A549 (cell line): ENCODE results near the gene MAD1L1. TPM values are rescaled to one million over a fixed set of nuclear protein-coding genes. Genes with fewer than 3 reads are reported as not detected.

Experiments
- ATAC-seq, 2 experiments: fragments of 200-7000 bp in 1 of 2; fragments of >200 bp in 1 of 2; cut with Nextera tagmentation in 1 of 2; cut with Tn5 transposase in 1 of 2; 3 replicates each; pipeline versions ENCODE4 v1.8.0 to v1.9.1; 2018 to 2020; ENCODE audit warnings: mild to moderate bottlenecking in 1 of 2, moderate library complexity in 1 of 2
- CTCF ChIA-PET: fragments of 300-600 bp; sonication (Branson Sonifier 250); formaldehyde crosslinking; extraction: SDS; loops from one replicate; lab custom pipeline; 2021; ENCODE audit warnings: antibody characterized with exemption, inconsistent platforms; lab: Yijun Ruan, JAX
- POLR2A ChIA-PET: fragments of 350-600 bp; formaldehyde crosslinking; extraction: SDS; loops from one replicate; lab custom pipeline; 2021; ENCODE audit warnings: antibody characterized with exemption, inconsistent platforms; lab: Yijun Ruan, JAX
- DNase-seq, 2 experiments: peaks; one replicate each; pipeline versions ENCODE4 v3.0.0 to v3.0.0-alpha.2; 2011 to 2016; ENCODE audit warnings: low read depth in 1 of 2, low spot score in 1 of 2
- FAIRE-seq: peaks from 2 replicates; lab custom pipeline; 2011; peaks lifted over from hg19 to GRCh38; lab: Jason Lieb, UNC
- H3K27ac ChIP-seq, 2 experiments: fragments of >200 bp; sonication (Bioruptor Twin); formaldehyde crosslinking; 3 replicates each; pipeline ENCODE4 v1.5.1; 2016 to 2017
- H3K4me1 ChIP-seq: fragments of >200 bp; sonication (Bioruptor Twin); formaldehyde crosslinking; 3 replicates; pipeline ENCODE4 v1.6.1; 2016
- H3K4me2 ChIP-seq: fragments of >200 bp; sonication (Bioruptor Twin); formaldehyde crosslinking; 3 replicates; pipeline ENCODE4 v1.6.1; 2016
- H3K4me3 ChIP-seq: fragments of >200 bp; sonication (Bioruptor Twin); formaldehyde crosslinking; 3 replicates; pipeline ENCODE4 v1.5.1; 2016
- H3K9me3 ChIP-seq: fragments of >200 bp; sonication (Bioruptor Twin); formaldehyde crosslinking; 3 replicates; pipeline ENCODE4 v1.6.1; 2016
- CBX2 ChIP-seq: fragments of 200-600 bp; sonication (generic); IDR thresholded peaks from 2 replicates; pipeline ENCODE4 v1.6.1; 2016; ENCODE audit warnings: low read depth, mild to moderate bottlenecking, borderline replicate concordance
- CHD2 ChIP-seq: fragments of 150-350 bp; IDR thresholded peaks from 2 replicates; pipeline ENCODE4 v1.6.1; 2014; ENCODE audit warnings: low read length; ENCODE audit not compliant: partially characterized antibody
- CHD4 ChIP-seq: fragments of 200-600 bp; sonication (generic); IDR thresholded peaks from 2 replicates; pipeline ENCODE4 v1.6.1; 2016; ENCODE audit warnings: antibody characterized with exemption, mild to moderate bottlenecking, borderline replicate concordance
- EP300 ChIP-seq, 2 experiments: fragments of >200 bp; sonication (Bioruptor Twin); formaldehyde crosslinking; IDR thresholded peaks; 2 replicates in 1 of 2; 3 replicates in 1 of 2; pipeline ENCODE4 v1.6.1; 2016 to 2017
- ESRRA ChIP-seq: fragments of 150-350 bp; IDR thresholded peaks from 2 replicates; pipeline ENCODE4 v1.6.1; 2014; ENCODE audit warnings: mild to moderate bottlenecking, low read length, borderline replicate concordance
- GATA3 ChIP-seq: IDR thresholded peaks from 2 replicates; pipeline ENCODE4 v1.6.1; 2012; ENCODE audit warnings: borderline replicate concordance
- JUN ChIP-seq, 2 experiments: fragments of >200 bp; sonication (Bioruptor Twin); formaldehyde crosslinking; IDR thresholded peaks; 2 replicates in 1 of 2; 3 replicates in 1 of 2; pipeline ENCODE4 v1.6.1; 2016 to 2017
- RFX5 ChIP-seq: fragments of 450-650 bp; IDR thresholded peaks from 2 replicates; pipeline ENCODE4 v1.7.1; 2014; ENCODE audit warnings: antibody characterized with exemption, mild to moderate bottlenecking, moderate library complexity
- SMC3 ChIP-seq: fragments of >200 bp; sonication (Bioruptor Twin); formaldehyde crosslinking; IDR thresholded peaks from 3 replicates; pipeline ENCODE4 v1.6.1; 2018; ENCODE audit warnings: inconsistent platforms
- TFCP2L1 ChIP-seq: fragments of 250-450 bp; sonication (Bioruptor Pico); IDR thresholded peaks from 2 replicates; pipeline ENCODE4 v1.5.0; 2021; ENCODE audit warnings: mild to moderate bottlenecking
- ZSCAN20 ChIP-seq: fragments of 250-450 bp; sonication (Bioruptor Pico); IDR thresholded peaks from 2 replicates; pipeline ENCODE4 v1.8.0; 2022; ENCODE audit warnings: mild to moderate bottlenecking, moderate library complexity
- WGBS: methylation state at CpG from one replicate; pipeline ENCODE4 v1.1.6; 2017; ENCODE audit errors: missing lambda C conversion rate; 5-methylcytosine and 5-hydroxymethylcytosine counted together
- polyA plus RNA-seq, 4 experiments: library from polyadenylated mRNA; depleted of rRNA in 3 of 4; stranded (reverse); fragments of >200 nt; fragmentation: RNase III in 1 of 4; extraction: RNeasy Plus Mini Kit Qiagen cat#74134 plus additional on column Dnase treatment in 1 of 4; gene quantifications; 2 replicates in 3 of 4; 3 replicates in 1 of 4; pipeline ENCODE4 v1.2.3, GENCODE V29; 2011 to 2017
- TF ChIP-seq, protein P1 (sequence below): IDR thresholded peaks from 2 replicates; pipeline ENCODE4 v1.6.1; 2012; ENCODE audit warnings: low read depth, borderline replicate concordance
- TF ChIP-seq, protein P2 (sequence below): IDR thresholded peaks from 2 replicates; pipeline ENCODE4 v1.6.1; 2012
- TF ChIP-seq, protein P3 (sequence below): fragments of 200-600 bp; sonication (generic); IDR thresholded peaks from 2 replicates; pipeline ENCODE4 v1.6.1; 2016; ENCODE audit warnings: antibody characterized with exemption, mild to moderate bottlenecking, moderate library complexity
- TF ChIP-seq, protein P4 (sequence below): IDR thresholded peaks from 2 replicates; pipeline ENCODE4 v1.6.1; 2012
- TF ChIP-seq, protein P5 (sequence below): fragments of >200 bp; sonication (Bioruptor Twin); formaldehyde crosslinking; IDR thresholded peaks from 3 replicates; pipeline ENCODE4 v1.6.1; 2016
- TF ChIP-seq, protein P6 (sequence below): fragments of 250-450 bp; sonication (Bioruptor Pico); IDR thresholded peaks from 2 replicates; pipeline ENCODE4 v1.5.0; 2021; ENCODE audit warnings: mild to moderate bottlenecking, moderate library complexity, borderline replicate concordance
- TF ChIP-seq, protein P7 (sequence below): fragments of 450-650 bp; IDR thresholded peaks from 2 replicates; pipeline ENCODE4 v1.6.1; 2014; ENCODE audit warnings: antibody characterized with exemption

The MAD1L1 gene
- polyA plus RNA-seq, 2 of the 4 experiments (the other 2 are of a cell fraction) = 13.6 to 16.6 TPM

DNA sequence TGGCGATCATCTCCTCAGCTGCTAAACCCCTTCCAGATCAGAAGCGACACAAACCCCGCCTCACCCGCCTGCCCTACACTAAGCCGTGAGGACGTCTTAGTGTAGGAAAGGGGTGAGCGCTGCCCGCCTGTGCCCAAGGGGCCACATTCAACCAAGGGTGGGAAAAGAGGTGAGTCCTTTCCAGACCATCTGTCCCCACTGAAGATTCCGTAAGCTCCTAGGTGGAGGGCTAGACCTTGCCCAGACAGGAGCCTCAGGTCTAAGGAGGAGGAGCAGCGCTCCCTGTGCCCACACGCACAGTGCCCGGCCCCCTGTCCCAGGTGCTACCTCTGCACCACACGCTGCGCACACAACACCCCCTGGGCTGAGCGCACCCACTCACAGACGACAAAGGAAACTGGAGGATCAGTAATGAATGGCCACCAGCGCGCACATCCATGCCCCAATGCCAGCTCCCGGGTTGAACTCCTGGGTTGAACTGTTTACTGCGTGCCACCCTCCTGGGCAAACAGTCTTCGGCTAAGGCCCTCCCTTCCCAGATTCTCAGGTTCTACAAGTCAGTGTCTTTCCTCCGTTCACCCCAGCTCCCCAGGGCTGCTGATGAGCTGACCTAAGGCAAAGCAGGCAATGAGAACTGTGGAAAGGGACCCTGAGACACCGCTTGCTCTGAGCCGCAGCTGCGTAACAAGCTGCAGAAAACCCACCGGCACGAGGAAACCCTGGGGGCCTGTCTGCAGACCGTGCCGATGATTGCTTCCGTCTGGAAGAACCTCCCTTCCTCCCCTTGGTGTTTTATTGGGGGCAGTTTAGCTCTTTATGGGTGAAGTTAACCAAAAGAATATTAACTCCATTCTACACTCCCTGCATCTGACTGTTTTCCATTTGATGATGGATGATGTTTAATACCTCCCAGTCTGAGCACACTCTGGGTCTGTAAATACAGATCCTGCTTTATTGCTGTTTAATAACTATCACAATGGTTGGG lies 185.9 kb downstream of the MAD1L1 start:
- Histone ChIP-seq H3K9me3 (no peaks in the 10 kb centered on the region), H3K4me3 (no peak overlapping the region), H3K27ac (no peak overlapping the region), H3K4me2 (no peak overlapping the region), H3K4me1 (no peaks in the 10 kb centered on the region)
- FAIRE-seq = no peak
- TF ChIP-seq, protein P1, sequence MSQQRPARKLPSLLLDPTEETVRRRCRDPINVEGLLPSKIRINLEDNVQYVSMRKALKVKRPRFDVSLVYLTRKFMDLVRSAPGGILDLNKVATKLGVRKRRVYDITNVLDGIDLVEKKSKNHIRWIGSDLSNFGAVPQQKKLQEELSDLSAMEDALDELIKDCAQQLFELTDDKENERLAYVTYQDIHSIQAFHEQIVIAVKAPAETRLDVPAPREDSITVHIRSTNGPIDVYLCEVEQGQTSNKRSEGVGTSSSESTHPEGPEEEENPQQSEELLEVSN = no peak
- no peak for TF ChIP-seq CHD2
- TF ChIP-seq, protein P2, sequence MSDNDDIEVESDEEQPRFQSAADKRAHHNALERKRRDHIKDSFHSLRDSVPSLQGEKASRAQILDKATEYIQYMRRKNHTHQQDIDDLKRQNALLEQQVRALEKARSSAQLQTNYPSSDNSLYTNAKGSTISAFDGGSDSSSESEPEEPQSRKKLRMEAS = no peak
- TF ChIP-seq EP300 (IDR thresholded peaks at IDR 0.05) = no peak
- no peak for ATAC-seq
- WGBS = 89% methylated on average over 27 of the region's 30 CpGs
- no peak for DNase-seq
- ChIA-PET POLR2A (no interaction called here), CTCF (interaction anchor here (0.6 to 1.2 kb wide), 5 partner anchors 9 to 961 kb away, joined by 3 to 4 read pairs (median 3); no protein-coding TSS in a partner anchor)

DNA sequence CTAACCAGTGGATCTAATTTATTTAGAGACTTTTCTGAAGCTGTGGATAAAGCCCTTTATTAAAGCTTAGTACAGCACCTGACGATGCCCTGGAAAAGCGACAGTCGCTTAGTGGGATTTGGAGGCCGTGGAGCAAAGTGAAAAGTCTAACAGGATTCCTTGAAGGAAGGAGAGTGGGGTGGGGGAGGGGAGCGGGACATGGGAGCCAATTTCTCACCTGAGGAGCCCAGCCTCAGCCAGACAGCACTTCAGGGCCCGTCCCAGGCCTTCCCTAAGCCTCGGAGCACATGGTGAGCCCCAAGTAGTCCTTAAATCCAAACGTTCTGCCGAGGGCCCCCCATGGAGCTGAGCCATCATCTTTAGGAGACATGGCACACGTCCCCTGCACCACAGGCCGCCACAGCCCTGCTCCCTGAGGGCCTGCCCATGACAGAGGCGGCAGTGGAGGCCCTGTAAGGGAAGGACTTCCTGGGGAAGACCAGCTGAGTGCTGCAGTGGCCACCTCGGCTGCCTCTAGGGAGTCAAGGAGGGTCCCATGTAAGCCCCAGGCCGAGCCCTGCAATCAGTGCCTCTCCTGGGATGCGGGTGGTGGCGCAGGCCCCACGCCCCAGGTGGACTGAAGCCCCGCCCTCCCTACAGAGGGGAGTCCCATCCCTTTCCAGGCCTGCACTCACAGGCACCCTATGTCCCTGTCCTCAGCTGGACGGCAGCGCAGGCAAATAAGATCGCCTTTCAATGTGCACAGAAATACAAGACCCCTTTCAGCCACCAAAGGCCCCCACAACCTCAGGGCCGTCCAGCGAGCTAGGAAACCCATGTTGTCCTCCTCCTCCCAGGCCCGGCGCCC lies 187.0 kb downstream of the MAD1L1 start:
- Histone ChIP-seq H3K4me1 (no peaks in the 10 kb centered on the region), H3K27ac (no peak overlapping the region), H3K4me2 (no peak overlapping the region), H3K9me3 (no peaks in the 10 kb centered on the region), H3K4me3 (no peak overlapping the region)
- TF ChIP-seq TFCP2L1 (CRISPR knock-in tag) = no peak
- no peak for TF ChIP-seq CBX2
- TF ChIP-seq, protein P3, sequence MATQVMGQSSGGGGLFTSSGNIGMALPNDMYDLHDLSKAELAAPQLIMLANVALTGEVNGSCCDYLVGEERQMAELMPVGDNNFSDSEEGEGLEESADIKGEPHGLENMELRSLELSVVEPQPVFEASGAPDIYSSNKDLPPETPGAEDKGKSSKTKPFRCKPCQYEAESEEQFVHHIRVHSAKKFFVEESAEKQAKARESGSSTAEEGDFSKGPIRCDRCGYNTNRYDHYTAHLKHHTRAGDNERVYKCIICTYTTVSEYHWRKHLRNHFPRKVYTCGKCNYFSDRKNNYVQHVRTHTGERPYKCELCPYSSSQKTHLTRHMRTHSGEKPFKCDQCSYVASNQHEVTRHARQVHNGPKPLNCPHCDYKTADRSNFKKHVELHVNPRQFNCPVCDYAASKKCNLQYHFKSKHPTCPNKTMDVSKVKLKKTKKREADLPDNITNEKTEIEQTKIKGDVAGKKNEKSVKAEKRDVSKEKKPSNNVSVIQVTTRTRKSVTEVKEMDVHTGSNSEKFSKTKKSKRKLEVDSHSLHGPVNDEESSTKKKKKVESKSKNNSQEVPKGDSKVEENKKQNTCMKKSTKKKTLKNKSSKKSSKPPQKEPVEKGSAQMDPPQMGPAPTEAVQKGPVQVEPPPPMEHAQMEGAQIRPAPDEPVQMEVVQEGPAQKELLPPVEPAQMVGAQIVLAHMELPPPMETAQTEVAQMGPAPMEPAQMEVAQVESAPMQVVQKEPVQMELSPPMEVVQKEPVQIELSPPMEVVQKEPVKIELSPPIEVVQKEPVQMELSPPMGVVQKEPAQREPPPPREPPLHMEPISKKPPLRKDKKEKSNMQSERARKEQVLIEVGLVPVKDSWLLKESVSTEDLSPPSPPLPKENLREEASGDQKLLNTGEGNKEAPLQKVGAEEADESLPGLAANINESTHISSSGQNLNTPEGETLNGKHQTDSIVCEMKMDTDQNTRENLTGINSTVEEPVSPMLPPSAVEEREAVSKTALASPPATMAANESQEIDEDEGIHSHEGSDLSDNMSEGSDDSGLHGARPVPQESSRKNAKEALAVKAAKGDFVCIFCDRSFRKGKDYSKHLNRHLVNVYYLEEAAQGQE = no peak
- TF ChIP-seq CHD2 = no peak
- TF ChIP-seq, protein P1 = no peak
- no peak for TF ChIP-seq RFX5
- TF ChIP-seq, protein P4, sequence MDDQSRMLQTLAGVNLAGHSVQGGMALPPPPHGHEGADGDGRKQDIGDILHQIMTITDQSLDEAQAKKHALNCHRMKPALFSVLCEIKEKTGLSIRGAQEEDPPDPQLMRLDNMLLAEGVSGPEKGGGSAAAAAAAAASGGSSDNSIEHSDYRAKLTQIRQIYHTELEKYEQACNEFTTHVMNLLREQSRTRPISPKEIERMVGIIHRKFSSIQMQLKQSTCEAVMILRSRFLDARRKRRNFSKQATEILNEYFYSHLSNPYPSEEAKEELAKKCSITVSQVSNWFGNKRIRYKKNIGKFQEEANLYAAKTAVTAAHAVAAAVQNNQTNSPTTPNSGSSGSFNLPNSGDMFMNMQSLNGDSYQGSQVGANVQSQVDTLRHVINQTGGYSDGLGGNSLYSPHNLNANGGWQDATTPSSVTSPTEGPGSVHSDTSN = no peak
- TF ChIP-seq, protein P5, sequence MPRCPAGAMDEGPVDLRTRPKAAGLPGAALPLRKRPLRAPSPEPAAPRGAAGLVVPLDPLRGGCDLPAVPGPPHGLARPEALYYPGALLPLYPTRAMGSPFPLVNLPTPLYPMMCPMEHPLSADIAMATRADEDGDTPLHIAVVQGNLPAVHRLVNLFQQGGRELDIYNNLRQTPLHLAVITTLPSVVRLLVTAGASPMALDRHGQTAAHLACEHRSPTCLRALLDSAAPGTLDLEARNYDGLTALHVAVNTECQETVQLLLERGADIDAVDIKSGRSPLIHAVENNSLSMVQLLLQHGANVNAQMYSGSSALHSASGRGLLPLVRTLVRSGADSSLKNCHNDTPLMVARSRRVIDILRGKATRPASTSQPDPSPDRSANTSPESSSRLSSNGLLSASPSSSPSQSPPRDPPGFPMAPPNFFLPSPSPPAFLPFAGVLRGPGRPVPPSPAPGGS = no peak
- TF ChIP-seq ESRRA = no peak
- TF ChIP-seq SMC3 = no peak
- TF ChIP-seq, protein P6, sequence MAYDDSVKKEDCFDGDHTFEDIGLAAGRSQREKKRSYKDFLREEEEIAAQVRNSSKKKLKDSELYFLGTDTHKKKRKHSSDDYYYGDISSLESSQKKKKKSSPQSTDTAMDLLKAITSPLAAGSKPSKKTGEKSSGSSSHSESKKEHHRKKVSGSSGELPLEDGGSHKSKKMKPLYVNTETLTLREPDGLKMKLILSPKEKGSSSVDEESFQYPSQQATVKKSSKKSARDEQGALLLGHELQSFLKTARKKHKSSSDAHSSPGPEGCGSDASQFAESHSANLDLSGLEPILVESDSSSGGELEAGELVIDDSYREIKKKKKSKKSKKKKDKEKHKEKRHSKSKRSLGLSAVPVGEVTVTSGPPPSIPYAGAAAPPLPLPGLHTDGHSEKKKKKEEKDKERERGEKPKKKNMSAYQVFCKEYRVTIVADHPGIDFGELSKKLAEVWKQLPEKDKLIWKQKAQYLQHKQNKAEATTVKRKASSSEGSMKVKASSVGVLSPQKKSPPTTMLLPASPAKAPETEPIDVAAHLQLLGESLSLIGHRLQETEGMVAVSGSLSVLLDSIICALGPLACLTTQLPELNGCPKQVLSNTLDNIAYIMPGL (CRISPR knock-in tag) = no peak
- no peak for TF ChIP-seq JUN (IDR thresholded peaks at IDR 0.05)
- TF ChIP-seq CHD4 = no peak
- no peak for TF ChIP-seq ZSCAN20 (CRISPR knock-in tag)
- TF ChIP-seq, protein P7, sequence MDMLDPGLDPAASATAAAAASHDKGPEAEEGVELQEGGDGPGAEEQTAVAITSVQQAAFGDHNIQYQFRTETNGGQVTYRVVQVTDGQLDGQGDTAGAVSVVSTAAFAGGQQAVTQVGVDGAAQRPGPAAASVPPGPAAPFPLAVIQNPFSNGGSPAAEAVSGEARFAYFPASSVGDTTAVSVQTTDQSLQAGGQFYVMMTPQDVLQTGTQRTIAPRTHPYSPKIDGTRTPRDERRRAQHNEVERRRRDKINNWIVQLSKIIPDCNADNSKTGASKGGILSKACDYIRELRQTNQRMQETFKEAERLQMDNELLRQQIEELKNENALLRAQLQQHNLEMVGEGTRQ = no peak
- no peak for TF ChIP-seq GATA3
- TF ChIP-seq, protein P2 = no peak
- POLR2A ChIA-PET = no interaction called here
- CTCF ChIA-PET = no interaction called here
- ATAC-seq (no peak), DNase-seq (no peak), FAIRE-seq (no peak)
- 86% methylated on average over 24 of the region's 25 CpGs for WGBS
